Tibial nerve (tissue), 4 donors: ENCODE results near the gene AGK.

Source experiments
- EP300 ChIP-seq, 2 donors: sonication (generic); formaldehyde crosslinking; IDR thresholded peaks; one replicate each; pipeline ENCODE4 v1.6.1; 2017; ENCODE audit warnings: antibody characterized with exemption in 2 of 2, mild to moderate bottlenecking in 1 of 2
- POLR2A ChIP-seq, 2 donors: fragments of 450-650 bp; IDR thresholded peaks; one replicate each; pipeline ENCODE4 v1.6.1; 2017; ENCODE audit warnings: antibody characterized with exemption in 2 of 2, mild to moderate bottlenecking in 2 of 2, moderate library complexity in 2 of 2
- TF ChIP-seq, protein P1 (sequence below), 5 experiments: fragments of 200-600 bp in 3 of 5; fragments of 450-650 bp in 2 of 5; sonication (generic) in 3 of 5; IDR thresholded peaks; one replicate each; pipeline ENCODE4 v1.5.1; 2016 to 2019; ENCODE audit warnings: antibody characterized with exemption in 5 of 5, mild to moderate bottlenecking in 3 of 5, moderate library complexity in 2 of 5

DNA sequence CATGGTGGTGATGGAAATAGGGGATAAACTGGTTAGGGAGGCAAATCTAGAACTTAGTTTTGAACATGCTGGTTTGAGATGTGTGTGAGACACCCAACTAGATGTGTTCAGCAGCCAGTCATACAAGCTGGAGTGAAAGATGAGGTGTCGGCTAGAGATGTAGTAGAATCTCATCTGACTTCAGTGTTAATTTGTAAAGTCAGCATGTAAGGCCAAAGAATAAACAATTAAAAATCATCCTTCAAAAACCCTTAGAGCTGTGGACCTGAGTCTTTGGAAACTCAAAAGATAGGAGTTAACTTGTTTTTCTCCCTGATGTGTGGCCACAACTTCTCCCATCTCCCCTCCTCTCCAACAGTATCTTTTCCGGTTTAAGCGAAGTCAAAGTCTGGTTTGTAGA, 22.8 kb upstream of the AGK start:
- TF ChIP-seq, protein P1, sequence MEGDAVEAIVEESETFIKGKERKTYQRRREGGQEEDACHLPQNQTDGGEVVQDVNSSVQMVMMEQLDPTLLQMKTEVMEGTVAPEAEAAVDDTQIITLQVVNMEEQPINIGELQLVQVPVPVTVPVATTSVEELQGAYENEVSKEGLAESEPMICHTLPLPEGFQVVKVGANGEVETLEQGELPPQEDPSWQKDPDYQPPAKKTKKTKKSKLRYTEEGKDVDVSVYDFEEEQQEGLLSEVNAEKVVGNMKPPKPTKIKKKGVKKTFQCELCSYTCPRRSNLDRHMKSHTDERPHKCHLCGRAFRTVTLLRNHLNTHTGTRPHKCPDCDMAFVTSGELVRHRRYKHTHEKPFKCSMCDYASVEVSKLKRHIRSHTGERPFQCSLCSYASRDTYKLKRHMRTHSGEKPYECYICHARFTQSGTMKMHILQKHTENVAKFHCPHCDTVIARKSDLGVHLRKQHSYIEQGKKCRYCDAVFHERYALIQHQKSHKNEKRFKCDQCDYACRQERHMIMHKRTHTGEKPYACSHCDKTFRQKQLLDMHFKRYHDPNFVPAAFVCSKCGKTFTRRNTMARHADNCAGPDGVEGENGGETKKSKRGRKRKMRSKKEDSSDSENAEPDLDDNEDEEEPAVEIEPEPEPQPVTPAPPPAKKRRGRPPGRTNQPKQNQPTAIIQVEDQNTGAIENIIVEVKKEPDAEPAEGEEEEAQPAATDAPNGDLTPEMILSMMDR (IDR thresholded peaks at IDR 0.05), result no peak
- no peak for TF ChIP-seq POLR2A (IDR thresholded peaks at IDR 0.05)
- no peak for TF ChIP-seq EP300 (IDR thresholded peaks at IDR 0.05)
